Prostate gland (tissue), 2 donors: ENCODE measurements around the gene GABRD.

Experiments
- POLR2A ChIP-seq: fragments of 450-650 bp; IDR thresholded peaks from one replicate; pipeline ENCODE4 v1.6.1; 2016; ENCODE audit warnings: antibody characterized with exemption, mild to moderate bottlenecking
- TF ChIP-seq, protein P1 (sequence below), 4 experiments: fragments of 200-600 bp in 2 of 4; fragments of 450-650 bp in 2 of 4; sonication (generic) in 2 of 4; IDR thresholded peaks; 1 replicate in 3 of 4; 2 replicates in 1 of 4; pipeline ENCODE4 v1.5.1; 2016 to 2019; ENCODE audit warnings: antibody characterized with exemption in 4 of 4, mild to moderate bottlenecking in 2 of 4, moderate library complexity in 2 of 4

DNA sequence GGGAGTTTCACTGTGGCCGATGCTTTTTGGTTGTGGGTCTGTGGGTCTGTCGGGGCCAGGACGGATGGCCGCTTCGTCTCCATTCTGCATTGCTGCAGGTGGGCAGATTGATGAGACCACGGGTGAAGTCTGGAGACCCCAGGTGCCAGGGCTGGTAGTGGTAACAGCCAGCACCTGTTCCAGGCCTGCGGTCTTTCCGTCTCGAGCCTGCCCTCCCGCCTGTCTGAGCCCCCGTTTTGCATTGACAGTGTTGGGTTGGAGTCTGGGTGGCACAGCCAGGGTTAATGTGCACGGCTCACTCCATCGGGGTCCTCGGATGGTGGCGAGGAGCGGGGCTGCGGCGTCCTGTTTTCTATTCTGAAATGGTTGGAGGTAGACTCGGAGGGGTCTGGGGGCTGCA is 55.3 kb downstream of the GABRD start:
- TF ChIP-seq POLR2A = no peak
- TF ChIP-seq, protein P1, sequence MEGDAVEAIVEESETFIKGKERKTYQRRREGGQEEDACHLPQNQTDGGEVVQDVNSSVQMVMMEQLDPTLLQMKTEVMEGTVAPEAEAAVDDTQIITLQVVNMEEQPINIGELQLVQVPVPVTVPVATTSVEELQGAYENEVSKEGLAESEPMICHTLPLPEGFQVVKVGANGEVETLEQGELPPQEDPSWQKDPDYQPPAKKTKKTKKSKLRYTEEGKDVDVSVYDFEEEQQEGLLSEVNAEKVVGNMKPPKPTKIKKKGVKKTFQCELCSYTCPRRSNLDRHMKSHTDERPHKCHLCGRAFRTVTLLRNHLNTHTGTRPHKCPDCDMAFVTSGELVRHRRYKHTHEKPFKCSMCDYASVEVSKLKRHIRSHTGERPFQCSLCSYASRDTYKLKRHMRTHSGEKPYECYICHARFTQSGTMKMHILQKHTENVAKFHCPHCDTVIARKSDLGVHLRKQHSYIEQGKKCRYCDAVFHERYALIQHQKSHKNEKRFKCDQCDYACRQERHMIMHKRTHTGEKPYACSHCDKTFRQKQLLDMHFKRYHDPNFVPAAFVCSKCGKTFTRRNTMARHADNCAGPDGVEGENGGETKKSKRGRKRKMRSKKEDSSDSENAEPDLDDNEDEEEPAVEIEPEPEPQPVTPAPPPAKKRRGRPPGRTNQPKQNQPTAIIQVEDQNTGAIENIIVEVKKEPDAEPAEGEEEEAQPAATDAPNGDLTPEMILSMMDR (IDR thresholded peaks at IDR 0.05) = no peak
